IMR-90 (cell line): ENCODE measurements around the gene CFAP45.

Source experiments
- BHLHE40 ChIP-seq: fragments of 150-350 bp; IDR thresholded peaks from 2 replicates; pipeline ENCODE4 v1.6.1; 2016; ENCODE audit warnings: mild to moderate bottlenecking, low read depth, low read length
- CEBPB ChIP-seq: IDR thresholded peaks from 2 replicates; pipeline ENCODE4 v1.6.1; 2012; ENCODE audit warnings: low read depth, low read length, improper control_type of control experiment
- CTCF ChIP-seq: conservative IDR thresholded peaks from 2 replicates; pipeline ENCODE4 v1.5.1; 2012; ENCODE audit warnings: mild to moderate bottlenecking, low read depth, low read length, improper control_type of control experiment
- NFE2L2 ChIP-seq: fragments of 150-350 bp; IDR thresholded peaks from 2 replicates; pipeline ENCODE4 v1.6.1; 2016; ENCODE audit warnings: low read depth, mild to moderate bottlenecking, low read length
- POLR2A ChIP-seq: IDR thresholded peaks from 2 replicates; pipeline ENCODE4 v1.6.1; 2012; ENCODE audit warnings: mild to moderate bottlenecking, low read depth, low read length
- RAD21 ChIP-seq: IDR thresholded peaks from 2 replicates; pipeline ENCODE4 v1.6.1; 2012; ENCODE audit warnings: low read length, improper control_type of control experiment
- SMC3 ChIP-seq: fragments of 150-350 bp; IDR thresholded peaks from 2 replicates; pipeline ENCODE4 v1.6.1; 2016; ENCODE audit warnings: low read depth, mild to moderate bottlenecking, antibody characterized with exemption, low read length, moderate library complexity
- TF ChIP-seq, protein P1 (sequence below): fragments of 150-350 bp; IDR thresholded peaks from 2 replicates; pipeline ENCODE4 v1.6.1; 2017; ENCODE audit warnings: mild to moderate bottlenecking, antibody characterized with exemption, low read length, low read depth

- no peak for TF ChIP-seq BHLHE40
- TF ChIP-seq, protein P1, sequence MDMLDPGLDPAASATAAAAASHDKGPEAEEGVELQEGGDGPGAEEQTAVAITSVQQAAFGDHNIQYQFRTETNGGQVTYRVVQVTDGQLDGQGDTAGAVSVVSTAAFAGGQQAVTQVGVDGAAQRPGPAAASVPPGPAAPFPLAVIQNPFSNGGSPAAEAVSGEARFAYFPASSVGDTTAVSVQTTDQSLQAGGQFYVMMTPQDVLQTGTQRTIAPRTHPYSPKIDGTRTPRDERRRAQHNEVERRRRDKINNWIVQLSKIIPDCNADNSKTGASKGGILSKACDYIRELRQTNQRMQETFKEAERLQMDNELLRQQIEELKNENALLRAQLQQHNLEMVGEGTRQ: no peak
- TF ChIP-seq CEBPB: no peak
- no peak for TF ChIP-seq POLR2A
- TF ChIP-seq CTCF: no peak
- no peak for TF ChIP-seq NFE2L2
- TF ChIP-seq RAD21: no peak
- no peak for TF ChIP-seq SMC3
Measured at GRCh38 chr1:159855709-159856108, 44.3 kb downstream of the CFAP45 start.
